ENCODE data around the gene DYRK1A. TPM values are rescaled to one million over a fixed set of nuclear protein-coding genes. Genes with fewer than 3 reads are reported as not detected.
"Not testable (repeated sequence)": the region's sequence is repeated elsewhere in the genome, so short reads cannot be mapped to it uniquely, and the experiment has no call there.

The DYRK1A gene
- total RNA-seq, result 34.4 TPM

DNA sequence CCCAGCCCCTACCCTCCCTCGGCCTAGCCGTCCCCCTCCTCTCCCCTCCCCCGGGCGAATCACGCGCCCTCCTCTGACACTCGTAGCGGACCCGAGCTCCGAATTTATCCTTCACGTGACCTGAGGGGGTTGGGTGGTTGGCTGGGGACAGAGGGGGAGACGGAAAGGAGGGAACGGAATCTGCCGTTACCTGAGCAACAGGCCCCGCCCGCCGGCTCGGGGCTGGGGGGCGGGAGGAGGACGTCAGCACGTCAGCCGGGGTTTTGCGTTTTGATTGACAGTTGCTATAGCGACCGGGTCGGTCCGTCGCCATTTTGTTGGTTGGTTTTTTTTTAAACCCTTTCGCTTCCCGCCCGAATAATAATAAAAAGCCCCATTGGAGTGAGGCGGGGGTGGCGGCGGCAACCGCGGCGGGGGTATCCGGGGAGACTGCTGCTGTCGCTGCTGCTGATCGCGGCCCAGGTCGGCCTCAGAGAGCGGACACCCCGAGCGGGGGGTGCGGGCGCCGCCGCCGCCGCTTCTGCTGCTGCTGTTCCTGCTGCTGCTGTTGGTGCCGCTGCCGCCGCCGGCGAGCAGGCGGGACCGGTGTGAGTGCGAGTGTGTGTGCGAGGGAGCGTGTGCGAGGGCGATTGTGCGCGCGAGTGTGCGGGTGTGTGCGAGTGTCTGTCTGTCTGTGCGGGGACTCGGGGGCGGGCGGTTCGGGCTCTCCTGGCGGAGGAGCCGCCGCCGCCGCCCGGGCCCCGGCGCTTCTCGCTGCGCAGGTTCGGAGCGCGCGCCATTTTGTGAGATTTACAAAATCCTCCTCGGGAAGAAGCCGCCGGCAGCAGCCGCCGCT, at the start of gene DYRK1A:
DYRK1A (plus strand) TSS at position 292 of the 835 bp plus-strand sequence. CDS start 53,602 bp downstream, outside the sequence.
- Histone ChIP-seq H3K9me3 (no peaks in the 10 kb centered on the region), H3K27ac (peak within 1 kb of the TSS; percentile 100), H3K4me3 (peak within 1 kb of the TSS; percentile 89 to 97), H3K36me3 (no peaks in the 10 kb centered on the region), H3K27me3 (no peaks in the 10 kb centered on the region), H3K4me1 (peaks cover 4 to 19% of the 10 kb centered on the region in 2 donors)
- intact Hi-C loops (cut with DNase I), result loop anchor here (1.0 to 5.0 kb wide), 6 partner anchors 27 to 294 kb away; partner anchors contain the start of genes PIGP, TTC3 and VPS26C
- DNase-seq (ENCODE audit: low spot score in 2 of 2), result peak; percentile 97 to 99
- TF ChIP-seq, protein P1, sequence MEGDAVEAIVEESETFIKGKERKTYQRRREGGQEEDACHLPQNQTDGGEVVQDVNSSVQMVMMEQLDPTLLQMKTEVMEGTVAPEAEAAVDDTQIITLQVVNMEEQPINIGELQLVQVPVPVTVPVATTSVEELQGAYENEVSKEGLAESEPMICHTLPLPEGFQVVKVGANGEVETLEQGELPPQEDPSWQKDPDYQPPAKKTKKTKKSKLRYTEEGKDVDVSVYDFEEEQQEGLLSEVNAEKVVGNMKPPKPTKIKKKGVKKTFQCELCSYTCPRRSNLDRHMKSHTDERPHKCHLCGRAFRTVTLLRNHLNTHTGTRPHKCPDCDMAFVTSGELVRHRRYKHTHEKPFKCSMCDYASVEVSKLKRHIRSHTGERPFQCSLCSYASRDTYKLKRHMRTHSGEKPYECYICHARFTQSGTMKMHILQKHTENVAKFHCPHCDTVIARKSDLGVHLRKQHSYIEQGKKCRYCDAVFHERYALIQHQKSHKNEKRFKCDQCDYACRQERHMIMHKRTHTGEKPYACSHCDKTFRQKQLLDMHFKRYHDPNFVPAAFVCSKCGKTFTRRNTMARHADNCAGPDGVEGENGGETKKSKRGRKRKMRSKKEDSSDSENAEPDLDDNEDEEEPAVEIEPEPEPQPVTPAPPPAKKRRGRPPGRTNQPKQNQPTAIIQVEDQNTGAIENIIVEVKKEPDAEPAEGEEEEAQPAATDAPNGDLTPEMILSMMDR (IDR thresholded peaks at IDR 0.05), result peak in 1 of 3 experiments; percentile 5

DNA sequence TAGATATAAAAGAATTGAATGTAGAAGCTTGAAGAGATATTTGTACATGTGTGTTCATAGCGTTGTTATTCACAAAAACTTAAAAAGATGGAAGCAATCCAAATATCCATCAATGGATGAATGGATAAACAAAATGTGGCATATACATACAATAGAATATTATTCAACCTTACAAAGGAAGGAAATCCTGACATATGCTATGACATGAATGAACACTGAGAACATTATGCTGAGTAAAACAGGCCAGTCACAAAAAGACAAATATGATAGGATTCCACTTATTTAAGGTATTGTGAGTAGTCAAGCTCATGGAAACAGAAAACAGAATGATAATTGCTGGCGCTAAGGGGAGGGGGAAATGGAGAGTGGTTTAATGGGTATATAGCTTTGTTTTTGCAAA, 47.0 kb upstream of the DYRK1A start:
- Histone ChIP-seq H3K27ac (no peak overlapping the region), H3K9me3 (peaks cover 14 to 18% of the 10 kb centered on the region in 2 donors), H3K4me1 (no peaks in the 10 kb centered on the region), H3K36me3 (no peaks in the 10 kb centered on the region), H3K4me3 (no peak overlapping the region), H3K27me3 (no peaks in the 10 kb centered on the region)
- DNase-seq (ENCODE audit: low spot score in 2 of 2), result no peak
- TF ChIP-seq, protein P1 (IDR thresholded peaks at IDR 0.05), result no peak
- intact Hi-C loops (cut with DNase I), result no loop called here

DNA sequence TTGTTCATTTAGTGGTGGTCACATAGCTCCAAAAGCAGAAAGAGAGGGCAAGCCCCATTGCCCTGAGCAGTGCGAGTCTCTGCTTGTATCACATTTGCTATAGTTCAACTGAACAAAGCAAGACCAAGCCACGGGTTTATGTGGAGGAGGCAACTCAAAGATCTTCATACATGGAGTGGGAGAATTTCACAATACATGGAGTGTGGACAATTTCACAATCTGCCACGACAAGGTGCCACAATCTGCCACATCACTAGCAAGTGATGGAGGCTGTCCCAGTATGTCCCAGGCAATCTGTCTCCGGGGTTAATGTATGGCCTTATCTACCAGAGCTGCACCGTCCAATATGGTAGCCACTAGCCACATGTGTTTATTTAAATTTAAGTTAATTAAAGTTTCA, 44.5 kb upstream of the DYRK1A start:
- TF ChIP-seq, protein P1 (IDR thresholded peaks at IDR 0.05), result no peak
- no peak overlapping the region for H3K27ac ChIP-seq
- H3K4me3 ChIP-seq, result no peak overlapping the region
- H3K36me3 ChIP-seq, result no peaks in the 10 kb centered on the region
- no peaks in the 10 kb centered on the region for H3K27me3 ChIP-seq
- peaks cover 9 to 10% of the 10 kb centered on the region in 2 donors for H3K9me3 ChIP-seq
- H3K4me1 ChIP-seq, result no peaks in the 10 kb centered on the region
- intact Hi-C loops (cut with DNase I), result no loop called here
- no peak for DNase-seq (ENCODE audit: low spot score in 2 of 2)

DNA sequence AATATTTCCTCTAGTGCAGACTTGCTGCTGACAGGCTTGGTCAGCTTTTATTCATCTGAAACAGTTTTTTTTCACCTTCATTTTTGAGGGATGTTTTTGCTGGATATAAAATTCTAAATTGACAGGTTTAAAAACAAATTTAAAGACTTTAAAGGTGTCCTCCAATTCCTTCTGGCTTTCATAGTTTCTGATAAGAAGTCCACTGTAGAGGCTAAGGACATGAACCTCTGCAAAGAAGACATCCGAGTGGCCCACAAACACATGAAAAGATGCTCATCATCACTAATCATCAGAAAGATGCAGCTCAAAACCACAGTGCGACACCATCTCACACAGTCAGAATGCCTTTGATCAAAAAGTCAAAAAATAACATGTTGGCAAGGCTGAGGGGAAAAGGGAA, 42.0 kb upstream of the DYRK1A start:
- no peaks in the 10 kb centered on the region for H3K27me3 ChIP-seq
- TF ChIP-seq, protein P1 (IDR thresholded peaks at IDR 0.05), result no peak
- no peak overlapping the region for H3K27ac ChIP-seq
- DNase-seq (ENCODE audit: low spot score in 2 of 2), result no peak
- intact Hi-C loops (cut with DNase I), result no loop called here
- H3K4me3 ChIP-seq, result no peak overlapping the region
- H3K36me3 ChIP-seq, result no peaks in the 10 kb centered on the region
- no peaks in the 10 kb centered on the region for H3K4me1 ChIP-seq
- H3K9me3 ChIP-seq, result no peaks in the 10 kb centered on the region

DNA sequence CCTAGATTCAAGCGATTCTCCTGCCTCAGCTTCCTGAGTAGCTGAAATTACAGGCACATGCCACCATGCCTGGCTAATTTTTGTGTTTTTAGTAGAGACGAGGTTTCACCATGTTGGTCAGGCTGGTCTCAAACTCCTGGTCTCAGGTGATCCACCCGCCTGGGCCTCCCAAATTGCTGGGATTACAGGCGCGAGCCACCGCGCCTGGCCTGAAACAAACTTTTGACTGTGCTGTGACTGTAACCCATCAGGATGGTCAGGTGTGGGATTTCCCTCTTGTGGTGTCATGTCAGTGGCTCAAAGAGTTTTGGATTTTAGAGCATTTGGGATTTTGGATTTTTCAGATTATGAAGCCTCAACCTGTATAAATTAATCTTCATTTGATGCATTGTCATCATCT, 38.4 kb upstream of the DYRK1A start:
- H3K4me1 ChIP-seq; H3K27me3 ChIP-seq; intact Hi-C loops (cut with DNase I): not testable (repeated sequence)

DNA sequence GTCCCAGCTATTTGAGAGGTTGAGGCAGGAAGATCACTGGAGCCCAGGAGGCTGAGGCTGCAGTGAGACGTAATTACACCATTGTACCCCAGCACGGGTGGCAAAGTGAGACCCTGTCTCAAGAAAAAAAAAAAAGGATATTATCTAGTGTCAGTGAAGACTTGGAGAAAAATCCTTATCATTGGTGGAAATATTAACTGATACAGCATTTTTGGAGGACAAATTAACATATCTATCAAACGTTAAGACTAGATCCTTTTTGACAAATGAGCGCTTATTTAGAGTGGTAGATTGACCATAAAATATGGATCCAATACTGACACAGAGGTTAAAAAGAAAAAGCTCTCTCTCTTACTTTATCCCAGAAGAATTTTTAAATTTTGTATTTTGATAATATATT, 35.2 kb upstream of the DYRK1A start:
- no peak overlapping the region for H3K27ac ChIP-seq
- TF ChIP-seq, protein P1 (IDR thresholded peaks at IDR 0.05), result no peak
- DNase-seq (ENCODE audit: low spot score in 2 of 2), result no peak
- no peaks in the 10 kb centered on the region for H3K36me3 ChIP-seq
- no peaks in the 10 kb centered on the region for H3K27me3 ChIP-seq
- H3K4me1 ChIP-seq, result no peaks in the 10 kb centered on the region
- H3K9me3 ChIP-seq, result no peaks in the 10 kb centered on the region
- intact Hi-C loops (cut with DNase I), result no loop called here
- no peak overlapping the region for H3K4me3 ChIP-seq

More for the DNA sequence above, 38.4 kb upstream of the DYRK1A start:
- not testable (repeated sequence) for H3K27ac ChIP-seq; H3K4me3 ChIP-seq; H3K36me3 ChIP-seq; H3K9me3 ChIP-seq; DNase-seq (ENCODE audit: low spot score in 2 of 2)

All from ascending aorta (tissue), 2 donors.